Measurements from ENCODE around the gene PXDC1.
"Not testable (repeated sequence)": the region's sequence is repeated elsewhere in the genome, so short reads cannot be mapped to it uniquely, and the experiment has no call there.

PXDC1 gene

DNA sequence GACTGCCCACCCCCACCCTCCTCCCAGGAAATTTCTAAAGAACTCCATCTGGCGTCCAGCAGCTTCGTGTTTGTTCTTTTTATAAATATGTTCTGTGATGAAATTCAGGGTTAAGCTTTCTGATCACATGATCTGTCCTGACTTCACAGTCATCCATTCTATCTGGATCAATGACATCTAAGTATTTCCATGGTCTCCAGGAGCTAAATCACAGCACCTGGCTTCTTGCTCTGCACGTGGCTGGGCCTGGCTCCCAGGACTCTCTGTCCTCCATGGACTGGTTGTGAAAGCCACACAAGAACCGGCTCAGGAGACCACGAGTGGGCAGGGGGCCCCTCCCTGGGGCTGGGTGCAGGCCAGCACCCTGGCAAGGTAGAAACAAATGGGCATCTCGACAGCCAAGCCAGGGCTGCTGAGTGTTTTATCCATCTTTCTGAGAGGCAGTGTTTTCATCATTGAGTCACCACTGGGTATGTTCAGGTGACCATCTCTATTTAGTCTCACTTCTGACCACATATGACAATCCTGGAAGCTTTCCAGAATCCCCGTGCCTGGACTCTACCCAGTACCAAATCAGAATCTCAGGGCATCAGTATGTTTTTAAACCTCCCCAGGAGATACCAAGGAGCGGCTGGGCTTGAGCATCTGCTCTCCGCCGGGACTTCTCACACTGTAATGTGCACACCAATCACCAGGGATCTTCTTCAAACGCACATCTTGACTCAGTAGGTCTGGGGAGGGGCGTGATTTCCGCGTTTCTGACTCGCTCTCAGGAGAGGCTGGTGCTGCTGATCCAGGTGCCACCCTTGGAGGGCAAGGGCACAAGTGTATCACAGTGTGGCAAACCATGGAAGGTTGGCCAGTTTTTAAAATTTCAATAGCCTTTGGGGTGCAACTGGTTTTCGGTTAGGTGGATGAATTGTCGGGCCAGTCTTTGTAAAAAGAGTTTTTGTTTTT lies 31.6 kb upstream of the PXDC1 start:
- no peak for DNase-seq (ENCODE audit: low read depth)

DNA sequence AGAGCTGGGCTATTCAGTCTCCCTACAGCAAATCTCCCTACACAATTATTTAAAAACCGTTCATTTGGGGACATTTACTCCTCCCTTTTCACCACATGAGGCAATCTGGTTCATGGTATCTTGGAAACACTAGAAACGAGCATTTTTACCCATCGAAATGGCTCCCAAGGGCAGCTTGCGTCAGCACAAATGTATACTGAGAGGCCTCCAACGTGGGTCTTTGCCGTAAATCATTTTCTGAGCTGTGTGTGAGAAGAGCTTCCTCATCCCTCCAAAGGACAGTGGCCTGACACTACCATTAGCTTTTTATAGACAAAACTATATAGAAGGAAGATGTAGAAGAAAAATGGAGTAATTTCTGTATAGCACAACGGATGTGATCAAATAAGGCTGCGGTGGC lies 30.0 kb upstream of the PXDC1 start:
- DNase-seq (ENCODE audit: low read depth): no peak

DNA sequence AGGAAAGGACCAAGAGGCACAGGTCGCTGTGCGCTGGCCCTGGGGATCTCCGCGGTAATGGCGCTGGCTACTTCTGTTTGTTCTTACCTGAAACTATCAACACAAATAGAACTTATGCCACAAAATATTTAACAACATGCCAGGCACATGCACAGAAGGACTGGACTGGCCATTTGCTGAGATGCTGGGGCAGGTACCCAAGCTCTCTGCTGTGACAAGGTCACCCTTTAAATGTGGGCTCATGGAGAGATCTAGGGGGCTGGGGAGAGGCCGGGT lies 28.0 kb upstream of the PXDC1 start:
- no peak for DNase-seq (ENCODE audit: low read depth)

DNA sequence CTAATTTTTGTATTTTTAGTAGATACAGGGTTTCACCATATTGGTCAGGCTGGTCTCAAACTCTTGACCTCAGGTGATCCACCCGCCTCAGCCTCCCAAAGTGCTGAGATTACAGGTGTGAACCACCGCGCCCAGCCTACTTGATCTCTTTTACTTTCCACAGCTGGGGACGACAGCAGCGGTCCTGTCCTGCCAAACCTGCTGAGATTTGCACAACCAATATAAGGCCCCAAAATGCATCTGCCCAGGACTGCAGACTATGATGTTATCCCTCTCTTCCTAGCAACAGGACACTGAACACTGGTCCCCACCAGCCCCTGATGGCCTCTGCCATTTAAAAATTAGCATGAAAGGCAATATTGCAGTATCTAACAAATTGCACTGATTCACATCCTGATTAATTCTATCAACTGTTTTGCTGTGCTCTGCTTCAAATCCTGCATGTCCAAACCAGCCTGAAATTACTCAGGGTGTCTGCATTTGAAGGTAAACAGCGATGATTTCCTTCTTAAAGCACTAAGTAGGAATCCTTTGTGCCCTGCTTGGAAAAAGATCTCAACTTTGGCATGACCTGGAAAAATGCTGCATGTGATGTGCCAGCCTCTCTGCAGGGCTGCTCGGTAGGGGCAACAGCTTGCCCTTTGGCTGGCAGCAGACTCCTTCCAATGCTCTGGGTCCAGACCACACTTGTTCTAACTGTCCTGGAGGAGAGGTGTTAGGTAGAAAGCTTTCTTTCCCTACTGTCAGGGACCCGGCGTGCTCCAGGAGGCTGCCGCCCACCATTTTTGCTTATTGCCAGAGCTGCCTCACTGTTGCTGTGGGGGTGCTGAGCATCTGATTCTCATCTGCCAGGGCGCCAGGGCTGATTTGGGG lies 27.4 kb upstream of the PXDC1 start:
- DNase-seq (ENCODE audit: low read depth): no peak

DNA sequence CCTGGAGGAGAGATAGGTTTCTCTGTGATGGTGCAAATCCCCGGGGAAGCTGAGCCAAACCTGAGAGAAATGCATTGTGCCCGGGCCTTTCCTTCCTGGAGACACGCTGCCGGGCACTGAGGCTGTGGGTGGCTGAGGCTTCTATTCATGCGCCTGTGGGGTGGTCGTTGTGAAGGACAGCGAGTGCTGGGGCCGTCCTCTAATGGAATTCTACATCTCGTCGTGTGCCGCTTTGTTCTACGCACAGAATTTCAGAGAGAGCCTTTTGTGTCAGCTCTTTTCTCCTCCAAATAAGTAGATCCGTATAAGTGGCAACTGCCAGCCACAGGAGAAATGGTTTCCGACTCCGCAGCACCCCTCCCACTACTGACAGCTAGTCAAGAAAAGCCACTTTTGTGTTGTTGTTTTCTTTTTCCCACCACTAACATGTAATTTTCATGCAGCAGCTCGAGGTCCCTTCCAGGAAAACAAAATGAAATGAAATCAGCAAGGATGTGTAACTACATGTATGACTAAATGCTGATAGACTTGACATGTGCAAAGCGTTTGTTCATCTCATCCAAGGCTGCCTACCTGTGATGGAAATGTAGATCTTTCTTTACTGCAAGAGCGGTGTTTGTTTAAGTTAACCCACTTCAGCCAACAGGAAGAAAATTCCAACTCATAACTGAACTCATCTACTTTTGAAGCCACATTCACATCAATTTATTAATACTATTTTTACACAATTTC lies 26.4 kb upstream of the PXDC1 start:
- DNase-seq (ENCODE audit: low read depth): no peak

DNA sequence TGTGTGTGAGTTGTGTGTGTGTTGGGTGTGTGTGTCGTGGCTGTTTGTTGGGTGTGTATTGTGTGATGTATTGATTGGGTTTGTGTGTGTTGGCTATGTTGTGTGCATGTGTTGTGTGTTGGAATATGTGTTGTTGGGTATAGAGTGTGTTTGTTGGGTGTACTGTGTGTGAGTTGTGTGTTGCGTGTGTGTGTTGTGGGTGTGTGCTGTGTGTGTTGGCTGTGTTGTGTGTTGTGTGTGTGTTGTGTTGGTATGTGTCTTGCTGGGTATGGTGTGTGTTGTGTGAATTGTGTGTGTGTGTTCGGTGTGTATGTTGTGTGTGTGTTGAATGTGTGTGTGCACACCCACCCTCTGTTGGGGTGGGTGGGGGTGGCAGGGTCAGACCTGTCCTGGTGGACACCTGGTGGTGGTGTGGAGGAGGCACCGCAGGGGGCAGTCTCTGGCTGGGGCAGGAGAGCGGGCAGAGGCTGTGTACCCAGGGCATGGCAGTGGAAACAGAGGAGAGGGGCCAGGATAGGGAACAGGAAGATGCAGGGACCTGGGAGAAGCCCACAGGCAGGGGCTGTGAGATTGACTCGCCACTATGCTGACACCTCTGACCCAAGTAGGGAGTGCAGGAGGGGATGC lies 25.5 kb upstream of the PXDC1 start:
- no peak for DNase-seq (ENCODE audit: low read depth)

DNA sequence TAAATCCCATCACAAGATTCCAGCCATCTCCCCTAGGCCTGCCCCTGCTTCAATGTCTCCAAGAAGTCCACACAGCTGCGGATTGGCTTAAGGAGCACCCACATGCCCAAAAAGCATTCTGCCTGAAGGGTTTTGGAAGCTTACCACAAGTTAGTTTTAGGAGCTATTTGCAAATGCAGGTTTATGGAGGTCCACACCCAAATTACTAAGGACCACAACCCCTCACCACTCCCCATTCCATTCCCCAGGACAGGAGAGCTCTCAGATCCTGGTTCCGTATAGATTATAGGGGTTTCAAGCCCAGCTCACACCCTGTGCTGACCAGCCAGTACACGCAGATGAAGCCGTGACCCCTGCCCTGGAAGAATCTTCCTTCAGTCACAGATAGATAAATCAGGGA lies 24.3 kb upstream of the PXDC1 start:
- no peak for DNase-seq (ENCODE audit: low read depth)

DNA sequence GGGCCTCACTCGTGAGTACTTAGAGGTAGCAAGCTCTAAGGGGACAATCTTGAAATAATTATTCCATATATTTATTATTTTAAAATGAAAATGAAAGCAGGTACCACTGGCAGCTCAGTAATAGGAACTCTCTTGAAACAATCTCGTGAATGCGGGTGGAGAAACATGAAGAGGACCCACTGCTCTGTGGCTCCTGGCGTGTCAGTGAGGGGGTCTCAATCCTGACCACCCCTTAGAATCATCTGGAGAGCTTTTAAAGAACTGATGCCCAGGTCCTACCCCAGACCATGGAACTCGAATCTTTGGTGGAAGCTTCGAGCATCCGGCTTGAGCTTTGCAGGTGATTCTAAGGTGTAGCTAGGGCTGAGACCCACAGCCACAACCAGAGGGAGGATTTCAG lies 23.9 kb upstream of the PXDC1 start:
- no peak for DNase-seq (ENCODE audit: low read depth)

DNA sequence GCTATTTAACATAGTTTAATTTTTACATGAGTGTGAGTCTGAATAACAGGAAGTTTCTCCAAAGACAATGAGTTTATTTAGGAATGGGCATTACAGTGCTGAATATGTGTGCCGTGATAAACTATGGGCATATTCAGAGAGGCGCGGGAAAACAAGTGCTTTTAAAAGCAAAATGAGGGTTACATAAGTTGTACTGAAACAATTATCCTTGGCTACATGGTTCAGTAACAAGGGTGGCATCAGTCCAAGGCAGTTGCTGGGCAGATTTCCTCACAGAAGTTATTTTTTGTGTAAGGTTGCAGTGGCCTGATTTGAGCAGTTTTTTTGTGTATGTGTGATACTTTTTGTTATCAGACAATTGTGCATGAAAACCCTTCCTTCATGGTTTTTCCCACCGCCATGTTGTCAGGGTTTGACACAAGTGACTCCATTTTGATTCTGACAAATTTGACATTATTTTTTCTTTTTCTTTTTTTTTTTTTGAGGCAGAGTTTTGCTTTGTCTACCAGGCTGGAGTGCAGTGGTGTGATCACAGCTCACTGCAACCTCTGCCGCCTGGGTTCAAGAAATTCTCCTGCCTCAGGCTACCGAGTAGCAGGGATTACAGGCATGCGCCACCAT lies 22.3 kb upstream of the PXDC1 start:
- DNase-seq (ENCODE audit: low read depth): no peak

DNA sequence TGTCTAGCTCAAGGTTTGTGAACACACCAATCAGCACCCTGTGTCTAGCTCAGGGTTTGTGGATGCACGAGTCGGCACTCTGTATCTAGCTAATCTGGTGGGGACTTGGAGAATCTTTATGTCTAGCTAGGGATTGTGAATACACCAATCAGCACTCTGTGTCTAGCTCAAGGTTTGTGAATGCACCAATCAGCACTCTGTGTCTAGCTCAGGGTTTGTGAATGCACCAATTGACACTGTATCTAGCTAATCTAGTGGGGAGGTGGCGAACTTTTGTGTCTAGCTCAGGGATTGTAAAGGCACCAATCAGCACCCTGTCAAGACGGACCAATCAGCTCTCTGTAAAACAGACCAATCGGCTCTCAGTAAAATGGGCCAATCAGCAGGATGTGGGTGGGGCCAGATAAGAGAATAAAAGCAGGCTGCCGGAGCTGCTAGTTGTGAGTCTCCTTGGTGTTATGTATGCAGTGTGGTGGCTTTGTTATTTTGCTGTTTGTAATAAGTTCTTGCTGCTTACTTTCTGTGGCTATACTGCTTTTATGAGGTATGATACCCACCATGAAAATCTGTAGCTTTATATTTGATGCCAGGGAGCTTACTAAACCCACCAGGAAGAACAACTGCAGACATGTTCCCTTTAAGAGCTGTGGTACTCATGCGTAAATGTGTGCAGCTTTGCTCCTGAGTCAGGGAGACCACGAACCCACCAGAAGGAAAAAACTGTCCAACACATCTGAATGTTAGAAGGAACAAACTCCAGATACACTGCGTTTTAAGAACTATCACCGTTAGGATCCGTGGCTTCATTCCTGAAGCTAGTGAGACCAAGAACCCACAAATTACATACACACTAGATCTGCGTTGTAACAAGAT lies 20.9 kb upstream of the PXDC1 start:
- DNase-seq (ENCODE audit: low read depth): not testable (repeated sequence)

DNA sequence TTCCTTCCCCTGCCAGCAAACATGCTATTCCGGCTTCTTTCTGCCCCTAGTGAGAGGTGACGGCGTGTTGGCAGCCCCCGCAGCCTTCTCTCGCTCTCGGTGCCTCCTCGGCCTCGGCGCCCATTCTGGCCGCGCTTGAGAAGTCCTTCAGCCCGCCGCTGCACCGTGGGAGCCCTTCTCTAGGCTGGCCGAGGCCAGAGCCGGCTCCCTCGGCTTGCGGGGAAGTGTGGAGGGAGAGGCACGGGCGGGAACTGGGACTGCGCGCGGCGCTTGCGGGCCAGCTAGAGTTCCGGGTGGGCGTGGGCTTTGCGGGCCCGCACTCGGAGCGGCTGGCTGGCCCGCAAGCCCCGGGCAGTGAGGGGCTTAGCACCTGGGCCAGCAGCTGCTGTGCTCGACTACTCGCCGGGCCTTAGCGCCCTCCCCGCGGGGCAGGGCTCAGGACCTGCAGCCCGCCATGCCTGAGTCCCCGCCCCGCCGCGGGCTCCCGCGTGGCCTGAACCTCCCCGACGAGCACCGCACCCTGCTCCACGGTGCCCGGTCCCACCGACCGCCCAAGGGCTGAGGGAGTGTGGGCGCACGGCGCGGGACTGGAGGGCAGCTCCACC lies 20.0 kb upstream of the PXDC1 start:
- no peak for DNase-seq (ENCODE audit: low read depth)

DNA sequence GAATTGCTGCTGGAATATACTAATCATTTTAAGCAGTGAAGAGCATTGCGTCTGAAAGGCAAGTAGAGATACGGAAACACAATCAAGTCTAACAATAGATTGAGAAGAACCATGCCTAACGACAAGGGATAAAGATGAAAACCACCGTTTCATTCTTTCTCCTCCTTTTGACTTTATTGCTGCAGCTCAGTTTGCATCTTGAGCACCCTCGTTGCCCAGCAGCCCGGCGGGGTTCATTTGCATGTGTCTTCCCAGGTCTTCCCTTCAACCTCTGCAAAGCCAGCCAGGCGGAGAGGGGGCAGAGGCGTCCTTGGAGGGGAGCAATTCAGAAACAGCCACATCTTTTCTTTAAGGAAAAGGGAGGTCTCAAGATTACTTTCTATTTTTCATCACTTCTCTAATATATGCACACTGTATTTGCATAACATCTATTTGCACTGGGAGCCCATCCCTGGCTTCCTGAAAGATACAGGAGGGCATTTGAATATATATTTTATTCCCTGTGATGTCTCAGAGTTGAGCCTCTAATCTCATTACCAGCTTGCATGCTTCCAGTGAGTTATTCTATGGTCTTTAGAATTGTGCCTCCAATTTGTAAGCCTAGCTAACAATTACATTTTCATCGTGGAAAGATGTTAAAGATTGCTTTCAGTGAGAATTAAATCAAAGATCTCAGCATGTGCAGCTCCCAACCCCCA lies 18.7 kb upstream of the PXDC1 start:
- DNase-seq (ENCODE audit: low read depth): no peak

DNA sequence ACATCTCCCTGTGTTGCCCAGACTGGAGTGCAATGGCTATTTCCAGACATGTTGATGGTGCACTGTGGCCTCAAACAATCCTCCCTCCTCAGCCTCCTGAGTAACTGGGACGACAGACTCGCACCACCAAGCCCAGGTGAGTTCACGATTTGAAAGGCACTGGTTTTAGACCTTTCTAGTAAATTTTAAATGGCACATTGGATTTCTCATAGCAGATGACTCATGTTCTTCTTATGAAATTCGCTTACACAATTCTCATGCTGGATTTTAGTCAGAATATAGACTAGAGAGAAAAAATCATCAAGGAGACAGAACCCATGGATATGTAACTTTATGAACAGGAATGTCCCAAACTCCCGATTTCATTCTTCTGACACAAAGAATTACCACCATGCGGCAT lies 18.1 kb upstream of the PXDC1 start:
- DNase-seq (ENCODE audit: low read depth): no peak

DNA sequence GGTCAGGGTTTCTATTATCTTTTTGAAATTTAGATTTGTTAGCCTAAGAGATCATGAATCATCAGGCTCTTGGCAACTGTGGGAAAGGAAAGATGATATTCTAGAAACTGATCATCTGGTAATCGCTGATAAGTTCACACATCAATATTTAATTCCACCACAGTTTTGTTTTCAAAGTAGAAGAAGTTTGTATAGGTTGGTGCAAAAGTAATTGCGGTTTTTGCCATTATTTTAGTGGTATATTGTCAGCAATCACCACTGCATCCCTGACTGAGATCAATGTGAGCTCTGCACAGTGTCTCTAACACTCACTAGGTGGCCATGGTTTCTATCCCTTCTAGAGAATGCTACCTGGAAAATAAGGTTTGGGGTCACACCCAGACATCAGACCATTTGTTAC lies 17.0 kb upstream of the PXDC1 start:
- no peak for DNase-seq (ENCODE audit: low read depth)

DNA sequence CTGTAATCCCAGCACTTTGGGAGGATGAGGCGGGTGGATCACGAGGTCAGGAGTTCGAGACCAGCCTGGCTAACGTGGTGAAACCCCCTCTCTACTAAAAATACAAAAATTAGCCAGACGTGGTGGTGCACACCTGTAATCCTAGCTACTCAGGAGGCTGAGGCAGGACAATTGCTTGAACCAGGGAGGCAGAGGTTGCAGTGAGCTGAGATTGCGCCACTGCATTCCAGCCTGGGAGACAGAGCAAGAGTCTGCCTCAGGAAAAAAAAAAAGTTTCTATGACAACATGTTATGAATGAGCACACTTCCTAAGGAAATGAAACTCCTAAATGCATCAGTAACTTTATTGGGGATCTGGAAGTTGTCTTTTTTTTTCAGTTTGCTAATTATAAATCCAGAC lies 16.0 kb upstream of the PXDC1 start:
- not testable (repeated sequence) for DNase-seq (ENCODE audit: low read depth)

DNA sequence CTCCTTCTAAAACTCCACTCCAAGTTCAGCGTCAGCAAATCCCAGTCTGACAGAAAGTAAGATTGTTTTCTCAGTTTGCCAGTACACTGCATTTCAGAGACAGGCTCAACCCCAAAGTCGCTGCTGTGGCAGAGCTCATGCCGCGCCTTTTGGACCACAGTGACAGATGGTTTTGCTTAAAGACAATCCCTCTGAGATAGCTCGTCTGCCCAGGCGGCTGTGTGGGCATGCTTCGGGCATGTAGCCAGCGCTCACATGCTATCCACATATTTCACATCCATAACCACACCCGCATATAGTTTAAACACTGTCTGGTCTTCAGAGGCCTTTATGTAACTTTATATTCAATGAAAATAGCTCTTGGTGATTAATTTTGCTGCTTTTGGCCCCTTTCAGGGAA lies 14.7 kb upstream of the PXDC1 start:
- no peak for DNase-seq (ENCODE audit: low read depth)

DNA sequence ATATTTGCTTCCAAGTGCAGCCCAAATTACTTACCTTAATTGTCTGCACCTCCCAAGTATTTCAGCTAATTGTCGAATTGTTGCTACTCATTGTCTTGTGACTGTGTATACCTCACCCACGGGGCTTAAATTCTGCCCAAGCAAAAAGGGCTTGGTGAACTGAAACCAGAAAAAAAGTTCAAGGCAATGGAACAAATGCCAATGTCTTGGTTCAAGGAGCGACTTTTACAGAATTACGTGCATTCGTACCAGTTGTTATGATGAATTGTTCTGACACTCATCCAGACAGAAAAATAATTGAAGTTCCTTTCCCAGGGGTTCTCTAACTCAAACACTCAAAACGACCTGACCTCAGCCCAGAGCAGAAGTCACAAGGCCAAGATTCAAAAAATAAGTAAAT lies 13.9 kb upstream of the PXDC1 start:
- no peak for DNase-seq (ENCODE audit: low read depth)

DNA sequence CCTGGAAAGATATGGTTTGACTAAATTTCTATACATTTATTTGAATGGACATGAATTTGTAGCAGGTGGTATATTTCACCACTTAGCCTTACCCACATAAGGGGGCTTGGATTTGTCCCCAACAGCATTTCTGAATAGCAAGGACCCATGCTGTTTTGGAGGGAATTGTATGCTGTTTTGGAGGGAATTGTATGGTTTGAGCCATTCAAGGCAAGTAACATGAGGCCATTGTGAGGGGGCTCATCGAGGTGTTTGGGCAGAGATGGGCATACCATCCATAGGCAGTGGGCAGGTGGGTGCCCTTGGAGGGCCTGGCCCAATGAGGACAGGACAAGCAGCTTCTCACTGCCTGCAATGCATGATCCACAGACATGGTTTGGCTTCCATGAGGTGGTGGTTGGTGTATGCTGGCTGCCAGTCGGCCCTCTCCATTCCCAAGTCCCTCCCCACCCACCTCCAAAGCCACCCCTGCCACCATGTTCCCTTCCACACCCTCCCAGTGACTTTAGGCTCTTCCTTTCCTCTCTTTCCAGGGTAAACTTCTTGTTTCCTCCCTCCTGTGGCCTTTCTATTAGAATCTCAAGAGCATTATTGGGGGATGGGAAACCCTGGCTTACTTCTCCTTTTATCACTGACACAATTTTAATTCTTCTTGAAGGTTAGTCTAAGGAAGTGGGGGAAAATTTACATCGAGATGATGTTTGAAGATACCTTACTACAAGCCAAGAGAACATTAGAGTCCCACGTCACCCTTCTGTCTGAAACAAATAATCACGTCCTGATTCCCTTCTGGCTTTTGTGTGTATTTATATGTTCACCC lies 13.2 kb upstream of the PXDC1 start:
- DNase-seq (ENCODE audit: low read depth): no peak

DNA sequence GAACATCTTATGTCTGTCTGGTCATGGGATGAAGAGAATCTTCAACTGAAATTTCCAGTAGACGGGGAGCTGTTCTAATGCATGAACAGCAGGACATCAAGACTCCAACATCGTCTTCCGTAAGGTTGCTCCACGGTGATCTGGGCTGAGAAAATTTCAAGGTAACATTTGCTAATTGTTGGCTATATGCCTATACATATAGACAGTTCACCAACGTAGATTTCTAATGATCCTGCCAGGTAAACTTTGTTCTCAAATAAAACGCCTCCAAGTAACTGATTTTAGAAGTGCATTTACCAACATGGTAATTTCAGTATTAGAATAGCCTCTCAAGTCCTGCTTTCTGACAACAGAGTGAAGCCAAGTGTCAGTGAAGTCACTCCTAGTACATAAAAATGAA lies 11.3 kb upstream of the PXDC1 start:
- DNase-seq (ENCODE audit: low read depth): no peak

Data from activated T-cell treated with anti-CD3 and anti-CD28 coated beads for 48 hours (primary cell).